GM10847 (cell line): Measurements from ENCODE around the gene NDUFS1.
A peak's percentile ranks its signal among the peaks of the same experiment; 100 is the strongest.

Source experiments
- POLR2A ChIP-seq: IDR thresholded peaks from 2 replicates; pipeline ENCODE4 v1.6.1; 2011; ENCODE audit not compliant: insufficient read length; ENCODE audit errors: extremely low read depth

NDUFS1 gene

DNA sequence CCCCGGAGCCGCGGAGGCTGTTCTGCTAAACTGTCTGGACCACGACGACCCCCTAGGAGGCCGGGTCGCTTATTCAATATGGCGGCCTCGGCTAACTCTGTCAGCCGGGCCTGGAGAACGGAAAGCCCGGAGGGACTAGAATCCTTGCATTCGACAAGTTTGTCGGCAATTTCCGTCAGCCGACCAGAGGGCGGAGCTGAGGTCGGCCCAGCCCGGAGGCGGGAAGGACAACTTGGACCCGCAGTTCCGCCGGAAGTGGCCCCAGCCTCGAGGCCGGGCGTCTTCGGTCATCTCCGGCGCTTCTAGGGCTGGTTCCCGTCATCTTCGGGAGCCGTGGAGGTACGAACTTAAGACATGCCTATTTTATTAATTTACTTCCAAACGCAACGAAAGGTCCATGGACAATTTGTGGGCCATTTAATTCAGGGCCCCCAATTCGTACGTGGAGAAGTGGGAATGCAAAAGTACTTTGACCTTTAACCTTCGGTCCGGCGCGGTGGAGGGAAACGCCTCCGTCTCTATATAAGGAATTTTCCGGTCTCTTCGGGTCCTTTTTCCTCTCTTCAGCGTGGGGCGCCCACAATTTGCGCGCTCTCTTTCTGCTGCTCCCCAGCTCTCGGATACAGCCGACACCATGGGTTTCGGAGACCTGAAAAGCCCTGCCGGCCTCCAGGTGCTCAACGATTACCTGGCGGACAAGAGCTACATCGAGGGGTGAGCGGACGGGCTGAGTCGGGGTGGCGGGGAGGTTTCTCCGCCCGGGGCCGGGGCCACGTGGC lies at the start of gene NDUFS1, which contains the start of gene EEF1B2:
Gene NDUFS1, minus strand, starts transcription at position 99 of the 779 bp plus-strand sequence. CDS start 5,766 bp downstream, outside the sequence.
Gene EEF1B2, plus strand, starts transcription at position 550 of the 779 bp plus-strand sequence. Its CDS starts 85 bp downstream, at position 635.
- peak; percentile 45 for TF ChIP-seq POLR2A

DNA sequence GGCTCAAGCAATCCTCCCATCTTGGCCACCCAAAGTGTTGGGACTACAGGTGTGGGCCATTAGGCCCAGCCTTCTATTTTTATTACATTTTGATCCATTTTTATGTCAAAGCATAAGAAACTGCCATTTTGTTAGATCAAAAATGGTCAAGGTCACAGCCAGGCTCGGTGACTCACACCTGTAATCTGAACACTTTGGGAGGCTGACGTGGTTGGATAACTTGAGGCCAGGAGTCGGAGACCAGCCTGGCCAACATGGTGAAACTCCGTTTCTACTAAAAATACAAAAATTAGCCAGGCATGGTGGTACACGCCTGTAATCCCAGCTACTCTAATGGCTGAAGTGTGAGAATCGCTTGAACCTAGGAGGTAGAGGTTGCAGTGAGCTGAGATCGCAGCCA lies 49.7 kb upstream of the NDUFS1 start:
- no peak for TF ChIP-seq POLR2A

DNA sequence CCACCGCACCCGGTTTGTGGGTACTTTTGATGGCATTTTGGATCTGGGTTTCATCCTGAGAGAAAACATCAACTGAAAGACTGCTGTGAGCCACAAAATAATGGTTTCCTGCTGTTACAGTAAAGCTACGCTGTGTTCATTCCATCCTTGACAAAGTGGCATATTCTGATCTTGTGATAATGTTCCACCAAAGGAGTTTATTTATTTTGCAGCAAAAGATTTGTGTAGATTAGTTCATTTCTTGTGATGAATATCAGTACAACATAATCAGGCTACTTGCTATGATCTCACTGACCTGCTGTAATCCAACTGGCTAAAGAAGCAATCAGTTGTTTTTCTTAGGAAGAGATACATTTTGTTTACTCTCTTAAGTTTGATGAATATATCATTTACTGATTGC lies 45.5 kb upstream of the NDUFS1 start:
- no peak for TF ChIP-seq POLR2A

DNA sequence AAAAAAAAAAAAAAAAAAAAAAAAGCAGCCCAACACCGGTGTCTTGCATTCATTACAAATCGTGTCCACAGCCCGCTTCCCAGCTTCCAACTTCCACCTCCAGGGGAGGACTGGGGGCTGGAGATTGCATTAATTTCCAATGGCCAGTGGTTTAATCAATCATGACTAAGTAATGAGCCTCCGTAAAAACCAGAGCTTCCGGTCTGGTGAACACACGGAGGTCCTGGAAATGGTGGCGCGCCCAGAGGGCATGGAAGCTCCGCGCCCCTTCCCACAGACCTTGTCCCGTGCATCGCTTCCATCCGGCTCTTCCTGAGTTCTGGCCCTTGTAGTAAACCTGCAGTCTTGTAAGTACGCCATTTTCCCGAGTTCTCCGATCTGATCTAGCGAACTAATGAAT lies 44.1 kb upstream of the NDUFS1 start:
- no peak for TF ChIP-seq POLR2A

DNA sequence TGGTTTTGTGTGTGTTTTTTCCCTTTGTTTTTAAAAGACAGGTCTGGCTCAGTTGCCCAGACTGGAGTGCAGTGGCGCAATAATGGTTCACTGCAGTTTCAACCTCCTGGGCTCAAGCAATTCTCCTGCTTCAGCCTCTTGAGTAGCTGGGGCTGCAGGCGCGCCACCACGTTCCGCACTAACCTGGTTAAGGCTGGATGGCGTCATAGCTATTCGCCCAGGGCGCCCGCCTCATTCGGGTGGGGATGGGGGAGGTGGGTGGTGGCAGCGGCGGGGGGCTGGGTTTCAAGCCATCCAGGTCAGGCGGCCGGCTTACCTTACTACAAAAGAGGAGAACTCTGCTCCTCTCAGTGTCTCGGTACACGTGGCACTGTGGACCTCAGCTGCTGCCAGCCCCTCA lies 43.2 kb upstream of the NDUFS1 start:
- TF ChIP-seq POLR2A, result no peak

DNA sequence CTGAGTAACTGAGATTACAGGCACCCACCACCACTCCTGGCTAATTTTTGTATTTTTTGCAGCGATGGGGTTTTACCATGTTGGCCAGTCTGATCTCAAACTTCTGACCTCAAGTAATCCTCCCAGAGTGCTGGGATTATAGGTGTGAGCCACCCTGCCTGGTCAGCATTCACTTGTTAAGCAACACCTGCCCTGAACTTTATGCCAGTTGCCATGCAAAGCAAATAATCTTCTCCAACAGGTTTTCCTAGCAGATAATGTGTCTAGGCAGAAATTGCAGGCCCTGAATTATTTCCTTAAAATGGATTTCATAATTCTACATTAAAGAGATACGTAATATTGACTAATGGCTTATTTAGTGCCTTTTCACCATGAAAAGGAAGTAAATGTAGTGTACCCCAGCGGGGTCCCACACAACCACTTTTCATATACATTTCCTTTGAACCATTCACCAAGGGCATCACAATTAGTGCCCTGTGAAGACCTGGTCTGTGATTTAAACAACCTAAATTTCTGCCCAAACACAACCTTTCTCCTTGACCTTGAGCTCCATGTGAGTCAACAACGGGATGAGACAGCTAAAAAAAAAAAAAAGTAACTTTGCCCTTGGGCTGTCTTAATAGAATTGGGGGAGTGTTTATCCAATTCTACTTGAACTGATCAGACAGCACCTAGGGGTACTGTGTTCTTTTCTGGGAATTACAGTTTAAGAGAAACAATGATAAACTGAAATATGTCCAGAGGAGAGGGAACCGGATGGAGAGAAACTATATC lies 42.0 kb upstream of the NDUFS1 start:
- TF ChIP-seq POLR2A, result no peak

DNA sequence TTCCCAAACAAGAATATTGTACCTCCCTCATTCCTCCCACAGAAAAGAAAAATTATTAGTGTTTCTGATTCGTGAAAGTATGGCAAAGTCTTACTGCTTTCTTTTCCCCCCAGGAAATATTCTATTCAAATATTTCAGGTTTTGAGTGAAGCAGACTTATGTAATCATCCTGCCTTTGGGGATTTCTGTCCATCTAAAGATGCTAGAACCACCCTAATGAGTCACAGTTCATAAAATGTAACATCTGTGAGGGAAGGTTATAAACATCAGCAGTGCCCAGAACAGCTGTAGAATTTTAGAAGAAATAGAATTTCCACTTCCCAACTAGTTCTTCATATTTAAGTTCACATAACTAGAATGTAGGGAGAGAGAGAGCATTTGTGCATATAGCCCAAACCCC lies 39.4 kb upstream of the NDUFS1 start:
- TF ChIP-seq POLR2A, result no peak

DNA sequence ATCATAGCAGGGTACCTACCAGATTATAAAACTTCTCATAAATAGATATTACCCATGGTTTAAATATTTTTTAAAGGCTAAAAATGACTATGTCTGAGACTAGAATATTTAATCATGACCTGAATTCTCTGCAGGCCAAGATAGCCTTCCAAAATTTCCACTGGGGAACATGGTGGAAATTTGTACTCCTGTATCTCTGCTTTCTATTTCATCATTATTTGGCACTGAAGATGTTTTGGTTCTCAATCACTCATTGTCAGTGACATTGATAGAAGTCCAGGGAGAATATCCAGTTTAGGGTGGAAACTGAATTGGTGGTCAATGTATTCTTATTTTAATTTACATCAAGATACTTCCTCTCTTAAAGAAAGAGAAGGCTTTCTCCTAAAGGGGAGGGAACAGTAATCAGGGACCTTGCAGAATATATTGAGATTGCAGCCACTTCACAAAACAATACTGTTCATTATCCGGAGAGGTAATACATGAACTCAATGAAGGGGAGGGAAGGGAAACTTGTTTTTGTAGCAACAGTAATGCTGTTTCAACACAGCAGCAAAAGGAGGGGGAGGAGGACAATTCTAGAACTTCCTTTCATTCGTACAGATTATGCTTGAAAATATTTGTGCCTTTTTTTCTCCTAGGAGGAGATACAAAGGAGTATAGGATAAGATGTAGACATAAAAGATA lies 34.6 kb upstream of the NDUFS1 start:
- no peak for TF ChIP-seq POLR2A

DNA sequence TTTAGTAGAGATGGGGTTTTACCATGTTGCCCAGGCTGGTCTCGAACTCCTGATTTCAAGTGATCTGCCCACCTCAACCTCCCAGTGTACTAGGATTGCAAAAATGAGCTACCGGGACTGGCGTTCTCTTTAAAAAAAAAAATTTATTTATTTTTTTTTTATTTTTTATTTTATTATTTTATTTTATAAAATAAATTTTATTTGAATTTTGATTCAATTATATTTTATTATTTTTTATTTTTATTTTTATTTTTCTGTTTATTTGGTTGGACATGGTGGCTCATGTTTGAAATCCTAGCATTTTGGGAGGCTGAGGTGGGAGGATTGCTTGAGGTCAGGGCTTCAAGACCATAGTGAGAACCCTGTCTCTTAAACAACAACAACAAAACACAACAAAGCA lies 32.9 kb upstream of the NDUFS1 start:
- TF ChIP-seq POLR2A, result no peak

DNA sequence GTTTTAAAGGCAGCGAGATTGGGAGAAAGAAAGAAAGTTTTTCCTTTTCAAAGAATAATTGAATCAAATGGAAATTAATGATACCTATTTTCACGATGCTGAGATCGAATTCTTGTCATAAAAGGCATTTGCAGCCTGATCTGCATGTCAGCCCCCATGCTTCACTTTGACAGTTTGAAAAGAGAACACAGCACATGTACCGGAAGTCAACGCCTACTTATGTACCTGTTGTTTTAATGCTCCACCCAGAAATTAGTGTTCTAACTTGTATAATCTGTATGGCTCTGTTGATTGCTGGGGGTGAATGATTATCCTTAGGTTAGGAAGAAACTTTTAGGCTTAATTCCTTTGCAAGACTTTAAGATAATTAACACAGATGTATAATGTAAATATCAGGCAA lies 31.4 kb upstream of the NDUFS1 start:
- TF ChIP-seq POLR2A, result no peak

DNA sequence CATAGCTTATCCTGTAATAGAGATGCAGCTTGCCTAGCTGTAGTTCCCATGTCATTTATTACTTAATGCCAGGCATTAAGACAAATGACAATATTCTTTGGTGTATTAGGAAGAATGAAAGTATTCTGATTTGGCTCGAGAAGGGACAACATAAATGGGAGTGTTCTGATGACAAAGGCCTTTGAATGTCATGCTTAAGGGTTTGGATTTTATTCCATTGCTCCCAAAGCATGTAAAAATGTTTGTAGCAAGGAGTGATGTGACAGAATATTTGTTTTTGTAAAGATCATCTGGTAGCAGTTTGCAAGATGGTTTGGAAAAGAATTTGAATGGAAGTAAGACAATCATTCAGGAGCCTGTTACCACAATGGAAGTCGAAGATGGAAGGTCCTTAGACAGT lies 30.9 kb upstream of the NDUFS1 start:
- no peak for TF ChIP-seq POLR2A

DNA sequence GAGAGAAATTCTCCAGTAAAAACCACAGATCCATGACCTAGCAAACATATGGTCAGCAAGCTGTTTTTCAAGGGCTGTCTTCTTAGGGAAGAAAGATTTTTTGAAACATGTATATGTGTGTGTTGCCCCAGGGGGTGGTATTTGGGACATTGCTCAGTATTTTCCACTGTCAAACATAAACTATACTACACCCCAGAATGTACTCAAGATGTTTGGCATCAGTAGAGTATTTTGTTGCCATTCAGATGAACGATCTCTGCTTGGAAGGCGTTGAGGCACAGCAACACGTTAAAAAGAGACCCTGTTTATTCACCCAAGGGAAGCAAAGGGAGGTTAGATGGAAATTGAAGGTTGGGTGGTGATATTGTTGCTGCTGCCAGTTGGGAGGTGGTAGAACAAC lies 30.4 kb upstream of the NDUFS1 start:
- no peak for TF ChIP-seq POLR2A

DNA sequence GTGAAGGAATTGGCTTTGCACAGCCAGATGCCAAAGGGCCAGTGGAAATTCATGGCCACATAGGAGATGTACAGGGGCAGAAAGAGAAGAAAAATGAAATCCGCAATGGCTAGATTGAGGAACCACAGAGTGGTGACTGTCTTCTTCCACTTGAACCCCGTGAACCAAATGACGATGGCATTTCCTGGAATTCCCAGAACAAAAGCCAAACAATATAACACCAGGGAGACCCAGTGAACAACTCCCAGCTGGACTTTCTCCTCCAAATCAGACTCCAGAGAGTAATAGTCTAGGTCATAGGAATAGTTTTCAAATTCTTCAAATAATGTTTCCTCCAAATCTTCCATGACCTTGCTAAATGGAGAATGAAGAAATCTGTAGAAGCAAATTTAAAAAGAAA lies 17.7 kb upstream of the NDUFS1 start:
- no peak for TF ChIP-seq POLR2A

DNA sequence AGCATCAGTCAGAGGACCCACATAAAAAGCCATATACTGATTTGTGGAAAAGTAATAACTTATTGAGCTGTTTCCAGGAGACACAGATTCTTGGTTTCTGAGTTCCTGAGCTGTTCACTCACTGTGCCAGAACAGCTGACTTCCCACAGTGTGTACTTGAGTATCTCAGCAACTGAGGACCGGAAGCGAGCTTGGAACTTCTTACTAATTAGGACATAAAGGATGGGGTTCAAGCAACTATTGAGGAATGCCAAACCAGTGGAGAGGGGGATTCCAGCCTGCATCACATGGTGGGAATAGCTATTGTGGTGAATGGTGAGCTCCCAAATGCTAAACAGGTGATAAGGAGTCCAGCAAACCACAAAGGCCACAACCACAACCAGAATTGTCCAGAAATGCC lies 16.9 kb upstream of the NDUFS1 start:
- TF ChIP-seq POLR2A, result no peak

DNA sequence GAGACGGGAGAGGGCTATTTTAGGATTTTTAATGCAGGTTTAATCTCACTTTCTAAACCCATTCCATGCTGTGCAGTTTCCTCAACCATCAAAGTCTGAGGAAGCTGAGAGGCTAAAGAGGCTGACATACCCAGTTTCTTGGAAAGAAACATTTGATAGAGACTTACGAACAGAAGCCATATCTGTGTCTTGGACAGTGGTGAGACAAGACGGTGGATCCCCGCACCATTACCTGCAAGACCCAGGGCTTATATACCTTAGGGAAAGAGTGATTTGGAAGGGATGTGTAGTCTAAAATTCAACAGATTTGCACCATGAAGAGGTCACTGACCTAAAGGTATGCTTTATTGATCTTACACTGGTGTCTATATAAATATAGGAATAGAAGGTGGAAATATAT lies 13.9 kb upstream of the NDUFS1 start:
- no peak for TF ChIP-seq POLR2A
